Occipital lobe (tissue), 2 donors: ENCODE measurements around the gene PSPH. TPM values are rescaled to one million over a fixed set of nuclear protein-coding genes. Genes with fewer than 3 reads are reported as not detected.
"Not testable (repeated sequence)": the region's sequence is repeated elsewhere in the genome, so short reads cannot be mapped to it uniquely, and the experiment has no call there.

Experiments used
- DNase-seq: peaks from one replicate; lab custom pipeline; 2025; lab: John Stamatoyannopoulos, UW
- total RNA-seq: library from RNA; depleted of rRNA; stranded (reverse); fragments of >200 nt; gene quantifications from one replicate; pipeline ENCODE4 v1.2.3, GENCODE V29; 2014

PSPH gene
- total RNA-seq, 1 donor from 2014 or later, result 19.8 TPM

GRCh38 chr7:56063500-56063881 is 12.2 kb upstream of the PSPH start:
- no peak for DNase-seq

DNA sequence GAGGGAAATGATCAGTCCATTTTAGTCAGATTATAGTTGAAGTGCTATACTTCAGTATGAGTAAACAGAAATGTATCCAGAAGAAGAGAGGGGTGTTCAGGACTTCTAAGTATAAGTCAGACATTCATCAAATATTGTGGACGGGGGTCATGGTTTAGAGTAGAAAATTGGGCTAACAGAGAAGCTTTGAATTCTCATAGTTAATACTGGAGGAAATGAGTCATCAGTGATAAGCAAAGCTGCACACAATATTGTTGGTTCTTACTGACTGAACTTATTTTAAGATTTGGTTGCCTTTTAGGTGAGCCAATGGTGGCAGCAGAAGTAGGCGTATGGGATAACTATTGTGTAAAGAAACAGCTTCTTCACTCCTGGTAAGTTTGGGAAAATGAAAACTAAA is 11.1 kb upstream of the PSPH start:
- DNase-seq, result no peak

DNA sequence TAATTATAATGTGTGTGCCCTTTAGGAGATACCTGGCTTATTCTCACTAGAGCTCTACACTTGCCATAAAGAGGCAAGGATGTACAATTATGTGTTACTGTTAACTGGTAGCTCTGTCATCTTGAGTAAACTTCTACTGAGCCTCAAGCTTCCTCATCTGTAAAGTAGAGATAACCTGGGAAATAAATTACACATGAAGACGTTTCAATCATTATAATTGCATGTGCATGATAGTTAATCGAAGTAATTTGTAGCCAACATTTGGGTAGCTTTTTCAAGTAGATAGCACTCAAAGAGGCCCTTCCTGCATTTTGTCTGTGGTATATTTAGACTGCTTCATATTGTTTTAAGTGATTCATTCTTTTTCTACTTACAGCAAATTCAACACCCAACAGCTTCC is 2.7 kb upstream of the PSPH start:
- no peak for DNase-seq

GRCh38 chr7:56053379-56053778 is 2.1 kb upstream of the PSPH start:
- DNase-seq, result no peak

- no peak for DNase-seq
These were observed 248 bp downstream of the PSPH start for GRCh38 chr7:56051053-56051338.

GRCh38 chr7:56048763-56049162 is 2.5 kb downstream of the PSPH start:
- DNase-seq, result not testable (repeated sequence)

DNA sequence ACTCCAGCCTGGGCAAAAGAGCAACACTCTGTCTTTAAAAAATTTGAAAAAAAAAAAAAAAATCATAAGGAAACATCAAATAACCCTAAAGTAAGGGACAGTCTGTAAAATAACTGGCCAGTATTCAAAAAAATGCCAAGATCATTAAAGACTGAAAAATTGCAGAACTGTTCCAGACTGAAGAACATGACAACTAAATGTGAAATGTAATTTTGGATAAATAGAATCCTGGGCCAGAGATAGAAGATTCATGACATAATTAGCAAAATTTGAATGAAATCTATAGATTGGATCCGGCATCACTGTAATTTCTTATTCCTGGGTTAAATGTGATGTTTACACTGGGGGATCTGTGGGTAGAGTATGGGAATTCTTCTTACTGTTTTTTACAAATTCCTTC is 3.0 kb downstream of the PSPH start:
- no peak for DNase-seq

- not testable (repeated sequence) for DNase-seq
These were observed 3.7 kb downstream of the PSPH start for GRCh38 chr7:56047446-56048116.

- no peak for DNase-seq
These were observed 4.4 kb downstream of the PSPH start for GRCh38 chr7:56046721-56047445.

DNA sequence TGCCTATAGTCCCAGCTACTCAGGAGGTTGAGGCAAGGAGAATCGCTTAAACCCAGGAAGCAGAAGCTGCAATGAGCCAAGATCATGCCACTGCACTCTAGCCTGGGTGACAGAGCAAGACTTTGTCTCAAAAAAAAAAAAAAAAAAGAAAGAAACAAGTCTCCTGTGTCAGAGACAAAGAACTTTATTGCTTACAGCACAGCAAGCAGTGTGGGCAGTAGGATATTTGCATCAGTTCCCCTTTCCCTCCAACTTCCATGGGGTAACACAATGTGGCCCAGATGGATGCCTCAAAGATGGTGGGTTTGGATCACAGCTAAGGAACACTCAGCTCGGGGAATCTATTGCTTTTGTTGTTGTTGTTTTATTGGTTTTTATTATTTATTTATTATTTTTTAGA is 5.5 kb downstream of the PSPH start:
- not testable (repeated sequence) for DNase-seq

GRCh38 chr7:56040730-56041129 is 10.5 kb downstream of the PSPH start:
- no peak for DNase-seq

GRCh38 chr7:56033671-56034432 is 17.4 kb downstream of the PSPH start:
- DNase-seq, result peak; percentile 22

GRCh38 chr7:56032578-56032977 is 18.7 kb downstream of the PSPH start:
- not testable (repeated sequence) for DNase-seq

DNA sequence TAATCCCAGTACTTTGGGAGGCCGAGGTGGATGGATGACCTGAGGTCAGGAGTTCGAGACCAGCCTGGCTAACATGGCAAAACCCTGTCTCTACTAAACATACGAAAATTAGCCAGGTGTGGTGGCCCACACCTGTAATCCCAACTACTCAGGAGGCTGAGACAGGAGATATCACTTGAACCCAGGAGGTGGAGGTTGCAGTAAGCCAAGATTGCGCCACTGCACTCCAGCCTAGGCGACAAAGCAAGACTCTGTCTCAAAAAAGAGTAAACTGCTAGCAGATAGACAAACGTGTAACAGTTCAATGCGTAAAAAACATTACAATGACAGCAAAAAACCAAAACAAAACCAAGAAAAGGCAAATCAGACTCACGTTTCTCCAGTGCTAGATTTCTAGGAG is 19.7 kb downstream of the PSPH start:
- DNase-seq, result not testable (repeated sequence)

DNA sequence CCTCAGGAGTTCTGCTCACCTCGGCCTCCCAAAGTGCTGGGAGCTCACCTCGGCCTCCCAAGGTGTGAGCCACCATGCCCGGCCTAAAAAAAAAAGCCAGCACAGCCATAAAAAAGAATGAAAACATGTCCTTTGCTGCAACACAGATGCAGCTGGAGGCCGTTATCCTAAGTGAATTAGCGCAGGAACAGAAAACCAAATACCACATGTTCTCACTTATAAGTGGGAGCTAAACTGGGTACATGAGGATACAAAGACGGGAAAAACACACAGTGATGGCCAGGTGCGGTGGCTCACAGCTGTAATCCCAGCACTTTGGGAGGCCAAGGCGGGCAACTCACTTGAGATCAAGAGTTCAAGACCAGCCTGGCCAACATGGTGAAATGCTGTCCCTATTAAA is 20.9 kb downstream of the PSPH start:
- no peak for DNase-seq

- no peak for DNase-seq
These were observed 22.2 kb downstream of the PSPH start for GRCh38 chr7:56028942-56029630.

GRCh38 chr7:56026538-56026937 is 24.7 kb downstream of the PSPH start:
- no peak for DNase-seq

- no peak for DNase-seq
These were observed 27.7 kb downstream of the PSPH start for GRCh38 chr7:56023500-56023899.

DNA sequence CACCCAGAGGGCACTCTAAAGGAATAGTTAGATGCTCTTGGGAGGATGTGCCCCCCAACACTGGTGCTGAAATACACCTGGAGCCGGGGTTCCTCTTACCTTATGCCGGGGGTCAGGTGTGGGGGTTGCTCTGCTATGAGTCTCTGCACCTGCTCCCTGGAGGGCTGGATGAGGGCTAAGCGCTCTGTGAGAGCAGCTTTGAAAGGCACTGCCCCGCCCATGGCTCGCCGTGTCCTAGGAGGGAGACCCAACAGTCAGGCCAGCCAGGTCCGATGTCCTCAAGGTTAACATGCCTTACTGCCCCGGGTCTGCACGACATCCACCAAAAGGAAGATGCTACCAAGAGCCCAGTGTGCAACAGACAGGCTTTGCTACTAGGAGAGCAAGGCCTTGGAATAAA is 31.7 kb downstream of the PSPH start:
- DNase-seq, result no peak

DNA sequence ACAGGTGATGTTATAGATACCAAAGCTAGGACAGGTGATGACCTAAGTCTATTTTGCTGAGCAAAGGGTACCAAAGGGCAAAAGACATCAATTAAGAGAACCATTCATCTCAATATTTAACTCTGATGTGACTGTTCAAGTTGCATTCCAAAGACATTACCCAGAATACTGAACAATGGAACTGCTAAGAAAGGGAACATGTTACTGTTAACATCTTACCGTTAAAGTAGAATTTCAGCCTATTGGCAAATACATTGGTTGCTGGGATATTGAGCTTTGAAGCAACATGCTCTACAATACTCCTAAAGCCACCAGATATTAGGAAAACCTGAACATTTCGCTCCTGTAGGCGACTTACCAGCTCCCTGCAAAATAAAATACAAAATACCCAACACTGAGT is 34.2 kb downstream of the PSPH start:
- not testable (repeated sequence) for DNase-seq

- peak; percentile 65 for DNase-seq
These were observed 41.5 kb downstream of the PSPH start for GRCh38 chr7:56009695-56010094.

- no peak for DNase-seq
These were observed 43.4 kb downstream of the PSPH start for GRCh38 chr7:56007891-56008290.
